Amniotic epithelial cell (primary cell): ENCODE results near the gene ZFPM1.
"Not testable (repeated sequence)": the region's sequence is repeated elsewhere in the genome, so short reads cannot be mapped to it uniquely, and the experiment has no call there.

Source experiments
- DNase-seq: peaks from one replicate; pipeline ENCODE4 v3.0.0-alpha.2; 2010; ENCODE audit warnings: low read depth

Gene ZFPM1

DNA sequence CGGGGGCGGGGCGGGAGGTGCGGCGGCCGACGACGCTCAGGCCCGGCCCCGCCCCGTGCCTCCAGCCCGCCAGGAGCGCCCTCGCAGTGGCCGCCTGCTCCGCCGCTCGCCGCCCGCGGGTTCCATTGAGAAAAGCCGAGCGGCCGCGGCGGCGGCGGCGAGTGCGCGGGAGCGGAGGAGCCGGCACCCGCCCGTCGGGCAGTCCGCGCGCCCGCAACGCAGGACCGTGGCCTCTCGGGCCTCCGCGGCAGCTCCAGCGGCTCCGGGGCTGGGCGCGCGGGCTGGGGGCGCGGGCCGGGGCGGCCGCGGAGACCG lies at the start of gene ZFPM1:
Gene ZFPM1, plus strand, starts transcription at position 64 of the 315 bp plus-strand sequence. CDS start 359 bp downstream, outside the sequence.
- no peak for DNase-seq

DNA sequence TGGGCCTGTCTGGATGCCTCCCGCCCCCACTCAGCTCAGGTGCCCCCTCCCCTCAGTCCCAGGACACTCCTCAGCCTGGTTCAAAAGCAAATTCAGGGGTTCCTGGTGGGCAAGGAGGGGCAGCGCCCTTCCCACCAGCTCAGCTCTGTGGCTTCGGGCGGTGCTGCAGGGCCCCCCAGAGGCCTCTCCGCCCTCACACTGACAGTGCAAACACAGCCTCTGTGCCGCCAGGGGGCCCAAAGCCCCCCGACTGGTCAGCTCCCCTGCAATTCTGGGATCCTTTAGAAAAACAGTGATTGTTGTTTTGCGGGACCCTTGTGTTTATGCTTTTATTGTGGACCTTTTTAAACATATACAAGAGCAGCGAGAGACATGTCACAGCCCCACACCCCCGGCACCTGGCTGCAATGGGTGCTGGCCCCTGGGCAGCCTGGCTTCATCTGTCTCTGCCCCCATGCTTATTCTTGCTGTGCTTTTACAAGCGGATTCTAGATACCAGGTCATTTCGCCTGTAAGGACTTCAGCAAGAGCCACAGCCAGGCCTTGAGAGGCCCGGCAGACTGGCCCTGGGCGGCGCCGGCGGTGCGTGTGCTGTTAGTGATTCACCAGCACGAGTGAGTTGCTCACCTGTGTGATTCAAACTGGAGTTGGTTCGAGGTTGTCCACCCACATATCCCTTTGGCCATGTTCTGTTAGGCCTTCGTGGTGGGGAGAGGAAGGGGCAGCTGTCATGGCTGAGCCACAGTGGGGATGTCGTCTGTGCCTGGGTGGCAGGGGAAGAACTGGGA lies 49.1 kb upstream of the ZFPM1 start:
- DNase-seq: peak; percentile 23

- no peak for DNase-seq
Observed at GRCh38 chr16:88404769-88405168, 48.3 kb upstream of the ZFPM1 start.

- DNase-seq: no peak
Observed at GRCh38 chr16:88405216-88406060, 47.6 kb upstream of the ZFPM1 start.

- no peak for DNase-seq
Observed at GRCh38 chr16:88406096-88407041, 46.7 kb upstream of the ZFPM1 start.

DNA sequence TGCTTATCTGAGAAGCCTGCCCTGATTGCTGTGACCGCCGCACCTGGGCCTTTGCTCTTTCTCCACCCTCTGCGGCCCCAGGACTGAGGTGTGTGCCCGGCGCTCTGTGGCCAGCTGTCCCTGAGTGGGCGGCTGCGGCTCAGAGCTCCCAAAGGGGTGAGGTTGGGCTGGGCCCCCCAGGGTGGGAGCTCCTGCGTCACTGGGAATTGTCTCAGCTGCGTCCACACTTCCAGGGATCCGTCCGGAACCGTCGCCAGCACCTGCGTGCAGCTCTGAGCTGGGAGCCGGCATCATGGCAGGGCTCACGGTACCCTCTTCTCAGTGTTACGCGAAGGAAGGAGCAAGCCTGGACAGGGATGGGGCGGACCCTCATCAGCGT lies 46.0 kb upstream of the ZFPM1 start:
- DNase-seq: no peak

DNA sequence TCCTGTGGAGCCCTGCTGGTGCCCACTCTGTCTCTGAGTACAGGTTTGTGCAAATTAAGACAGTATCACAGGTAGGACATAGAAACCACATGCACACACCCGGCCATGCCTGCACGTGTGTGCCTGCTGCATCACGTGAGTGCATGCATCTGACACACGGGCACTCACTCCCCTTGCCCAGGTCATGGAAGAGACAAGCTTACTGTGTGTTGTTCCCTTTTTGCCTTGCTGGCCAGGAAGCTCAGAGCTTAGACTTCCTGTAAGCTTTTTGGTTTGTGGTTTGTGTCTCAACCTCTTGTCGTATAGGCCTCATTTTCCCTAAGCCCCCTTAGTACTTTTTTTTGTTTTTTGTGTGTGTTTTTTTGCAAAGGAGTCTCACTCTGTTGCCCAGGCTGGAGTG lies 45.3 kb upstream of the ZFPM1 start:
- DNase-seq: no peak

DNA sequence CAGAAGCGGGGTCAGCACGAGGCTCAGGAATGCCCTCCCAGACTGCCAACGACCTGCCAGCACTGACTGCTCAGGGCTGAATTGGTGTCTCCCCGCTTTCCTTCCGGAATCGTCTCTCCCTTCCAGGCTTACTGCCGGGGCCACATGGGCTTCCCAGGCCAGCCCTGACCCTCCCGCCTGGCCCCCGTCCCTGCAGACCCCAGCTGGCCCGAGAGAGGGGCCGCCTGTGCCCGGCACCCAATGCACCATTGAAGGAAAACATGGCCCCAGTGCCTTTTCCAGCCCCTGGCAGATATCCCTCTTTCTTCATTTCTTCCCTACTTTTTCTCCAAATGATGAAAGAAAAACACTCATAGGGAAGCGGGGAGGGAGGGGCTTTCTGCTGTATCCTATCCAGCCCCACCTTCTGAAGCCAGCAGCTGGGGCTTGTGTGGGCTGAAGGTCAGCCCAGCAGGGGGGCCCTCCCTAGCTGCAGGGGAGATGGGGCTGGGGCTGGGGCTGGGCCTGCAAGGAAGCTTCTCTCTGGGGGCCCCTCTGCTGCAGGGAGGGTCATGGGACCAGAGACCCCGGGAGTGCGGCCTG lies 44.4 kb upstream of the ZFPM1 start:
- no peak for DNase-seq

GRCh38 chr16:88409296-88410065 lies 43.6 kb upstream of the ZFPM1 start:
- no peak for DNase-seq

- not testable (repeated sequence) for DNase-seq
Observed at GRCh38 chr16:88410297-88410968, 42.6 kb upstream of the ZFPM1 start.

DNA sequence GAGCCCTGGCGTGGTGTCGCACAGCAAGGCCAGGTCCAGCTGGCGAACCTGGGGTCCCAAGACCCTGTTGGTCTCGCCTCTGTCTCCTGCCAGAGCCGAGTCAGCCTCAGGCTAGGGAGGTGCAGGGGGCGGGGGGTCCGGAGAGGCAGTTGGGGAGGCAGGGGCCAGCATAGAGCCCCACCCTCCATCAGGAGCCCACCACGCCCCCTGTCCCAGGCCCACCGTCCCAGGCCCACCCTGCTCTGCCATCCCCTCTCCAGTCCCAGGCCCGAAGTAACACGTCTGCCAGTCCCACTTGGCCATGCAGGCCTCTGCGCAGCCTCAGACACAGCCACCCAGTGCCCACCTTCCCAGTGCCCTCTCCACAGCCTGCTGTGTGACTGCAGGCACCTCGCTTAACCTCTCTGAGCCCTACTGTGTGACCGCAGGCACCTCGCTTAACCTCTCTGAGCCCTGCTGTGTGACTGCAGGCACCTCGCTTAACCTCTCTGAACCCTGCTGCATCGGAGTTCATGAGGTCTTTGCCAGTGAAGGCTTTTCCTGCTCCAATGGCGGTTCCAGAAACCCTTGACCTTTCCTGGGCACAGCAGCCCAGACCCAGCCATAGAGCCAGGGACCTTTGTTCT lies 41.0 kb upstream of the ZFPM1 start:
- no peak for DNase-seq

GRCh38 chr16:88412766-88413165 lies 40.3 kb upstream of the ZFPM1 start:
- DNase-seq: no peak

GRCh38 chr16:88413231-88413630 lies 39.8 kb upstream of the ZFPM1 start:
- DNase-seq: no peak

DNA sequence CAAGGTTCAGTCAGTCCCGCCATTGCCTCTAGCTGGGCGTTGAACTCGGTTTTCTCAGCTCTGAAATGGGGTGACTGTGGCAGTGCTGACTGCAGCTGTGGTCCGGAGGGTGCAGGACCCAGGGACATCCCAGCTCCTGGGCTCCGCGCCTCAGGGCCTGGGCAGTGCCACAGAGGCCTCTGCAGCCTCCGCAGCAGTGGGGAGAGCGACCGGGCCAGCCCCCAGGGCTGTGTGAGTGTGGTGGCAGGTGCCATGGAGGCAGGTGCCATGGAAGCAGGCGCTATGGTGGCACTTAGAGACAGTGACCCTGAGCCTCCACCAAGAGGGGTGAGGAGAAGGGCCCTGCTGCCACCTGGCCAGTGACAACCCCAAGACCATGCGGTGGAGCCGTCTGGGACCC lies 39.4 kb upstream of the ZFPM1 start:
- no peak for DNase-seq

- no peak for DNase-seq
Observed at GRCh38 chr16:88414521-88415380, 38.3 kb upstream of the ZFPM1 start.

DNA sequence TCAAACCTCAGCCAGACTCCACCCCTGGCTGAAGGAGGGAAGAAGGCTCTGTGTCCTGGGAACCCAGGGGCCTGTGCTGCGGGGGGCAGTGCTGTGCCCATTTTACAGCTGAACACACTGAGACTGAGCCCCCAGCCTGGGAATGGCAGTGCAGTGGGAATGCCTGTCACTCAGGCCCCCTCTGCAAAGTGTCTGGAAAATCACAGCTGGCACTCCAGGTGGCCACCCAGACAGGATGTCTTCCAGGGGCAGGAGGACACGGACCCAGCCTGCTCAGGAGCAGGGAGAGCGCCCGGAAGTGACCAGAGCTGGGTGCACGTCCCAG lies 37.7 kb upstream of the ZFPM1 start:
- DNase-seq: no peak

DNA sequence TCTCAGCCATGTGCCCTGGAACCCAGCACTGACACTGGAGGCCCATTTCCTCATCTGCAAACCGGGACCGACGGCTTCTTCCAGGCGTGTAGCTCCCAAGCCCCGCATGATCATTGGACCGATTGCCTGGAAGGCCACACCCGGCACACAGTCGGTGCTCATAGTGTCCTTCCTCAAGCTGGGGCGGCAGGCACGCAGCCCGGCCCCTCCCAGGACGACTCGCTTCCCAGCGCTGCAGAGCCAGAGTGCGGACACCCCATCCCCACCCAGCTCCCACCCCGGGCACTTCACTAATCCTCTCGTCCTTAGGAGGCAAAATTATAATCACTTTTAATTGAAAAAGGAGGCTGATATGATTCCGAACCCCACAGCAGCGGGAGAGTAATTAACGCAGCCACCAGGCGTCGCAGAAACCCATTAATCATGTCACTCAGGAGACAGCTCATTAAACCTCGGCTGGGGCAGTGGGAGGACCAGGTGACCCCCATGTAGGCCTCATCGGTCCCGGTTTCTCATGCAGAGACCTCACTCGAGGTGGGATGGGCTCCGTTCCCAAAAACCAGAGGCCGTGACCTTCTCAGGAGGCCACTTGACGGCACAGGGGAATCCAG lies 37.3 kb upstream of the ZFPM1 start:
- DNase-seq: no peak

- DNase-seq: no peak
Observed at GRCh38 chr16:88416686-88417085, 36.4 kb upstream of the ZFPM1 start.
